ENCODE results near the gene WDR18.

- TF ChIP-seq CTCF (conservative IDR thresholded peaks at IDR 0.05; ENCODE audit: low read depth in 2 of 2) (no peak), EZH2 (IDR thresholded peaks at IDR 0.05; ENCODE audit: low read depth, unreplicated experiment) (no peak), POLR2AphosphoS5 (IDR thresholded peaks at IDR 0.05; ENCODE audit: low read depth) (no peak), EZH2phosphoT487 (IDR thresholded peaks at IDR 0.05; ENCODE audit: unreplicated experiment) (no peak)
- TF ChIP-seq, protein P1, sequence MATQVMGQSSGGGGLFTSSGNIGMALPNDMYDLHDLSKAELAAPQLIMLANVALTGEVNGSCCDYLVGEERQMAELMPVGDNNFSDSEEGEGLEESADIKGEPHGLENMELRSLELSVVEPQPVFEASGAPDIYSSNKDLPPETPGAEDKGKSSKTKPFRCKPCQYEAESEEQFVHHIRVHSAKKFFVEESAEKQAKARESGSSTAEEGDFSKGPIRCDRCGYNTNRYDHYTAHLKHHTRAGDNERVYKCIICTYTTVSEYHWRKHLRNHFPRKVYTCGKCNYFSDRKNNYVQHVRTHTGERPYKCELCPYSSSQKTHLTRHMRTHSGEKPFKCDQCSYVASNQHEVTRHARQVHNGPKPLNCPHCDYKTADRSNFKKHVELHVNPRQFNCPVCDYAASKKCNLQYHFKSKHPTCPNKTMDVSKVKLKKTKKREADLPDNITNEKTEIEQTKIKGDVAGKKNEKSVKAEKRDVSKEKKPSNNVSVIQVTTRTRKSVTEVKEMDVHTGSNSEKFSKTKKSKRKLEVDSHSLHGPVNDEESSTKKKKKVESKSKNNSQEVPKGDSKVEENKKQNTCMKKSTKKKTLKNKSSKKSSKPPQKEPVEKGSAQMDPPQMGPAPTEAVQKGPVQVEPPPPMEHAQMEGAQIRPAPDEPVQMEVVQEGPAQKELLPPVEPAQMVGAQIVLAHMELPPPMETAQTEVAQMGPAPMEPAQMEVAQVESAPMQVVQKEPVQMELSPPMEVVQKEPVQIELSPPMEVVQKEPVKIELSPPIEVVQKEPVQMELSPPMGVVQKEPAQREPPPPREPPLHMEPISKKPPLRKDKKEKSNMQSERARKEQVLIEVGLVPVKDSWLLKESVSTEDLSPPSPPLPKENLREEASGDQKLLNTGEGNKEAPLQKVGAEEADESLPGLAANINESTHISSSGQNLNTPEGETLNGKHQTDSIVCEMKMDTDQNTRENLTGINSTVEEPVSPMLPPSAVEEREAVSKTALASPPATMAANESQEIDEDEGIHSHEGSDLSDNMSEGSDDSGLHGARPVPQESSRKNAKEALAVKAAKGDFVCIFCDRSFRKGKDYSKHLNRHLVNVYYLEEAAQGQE (IDR thresholded peaks at IDR 0.05; ENCODE audit: unreplicated experiment) = no peak
Measured at GRCh38 chr19:991932-992669, 8.0 kb downstream of the WDR18 start.
